RWPE2 (cell line): ENCODE data around the gene UBXN2A.
A peak's percentile ranks its signal among the peaks of the same experiment; 100 is the strongest.

Experiments used
- ATAC-seq: fragments of 200-7000 bp; cut with Tn5 transposase; 3 replicates; pipeline ENCODE4 v1.9.1; 2021; ENCODE audit warnings: low read depth
- DNase-seq: peaks from one replicate; pipeline ENCODE4 v3.0.0-alpha.2; 2020; ENCODE audit warnings: low spot score
- H3K27ac ChIP-seq: fragments of 450-650 bp; 2 replicates; pipeline ENCODE4 v1.5.1; 2017; ENCODE audit warnings: mild to moderate bottlenecking; ENCODE audit not compliant: poor library complexity, severe bottlenecking
- H3K27me3 ChIP-seq: fragments of 250-450 bp; sonication (Bioruptor Pico); 2 replicates; pipeline ENCODE4 v1.5.1; 2021; ENCODE audit warnings: mild to moderate bottlenecking, moderate library complexity; ENCODE audit not compliant: insufficient read depth, poor library complexity, severe bottlenecking
- H3K36me3 ChIP-seq: fragments of 250-450 bp; sonication (Bioruptor Pico); 2 replicates; pipeline ENCODE4 v1.5.1; 2020; ENCODE audit warnings: low read depth, mild to moderate bottlenecking, moderate library complexity
- H3K4me1 ChIP-seq: fragments of 250-450 bp; sonication (Bioruptor Pico); 2 replicates; pipeline ENCODE4 v1.5.1; 2021; ENCODE audit warnings: mild to moderate bottlenecking, moderate library complexity; ENCODE audit not compliant: insufficient read depth, poor library complexity, severe bottlenecking
- H3K4me3 ChIP-seq: fragments of 250-450 bp; sonication (Bioruptor Pico); 2 replicates; pipeline ENCODE4 v1.5.1; 2021; ENCODE audit warnings: mild to moderate bottlenecking, moderate library complexity; ENCODE audit not compliant: severe bottlenecking
- H3K9me3 ChIP-seq: fragments of 250-450 bp; sonication (Bioruptor Pico); 2 replicates; pipeline ENCODE4 v1.5.1; 2021; ENCODE audit warnings: mild to moderate bottlenecking, moderate library complexity; ENCODE audit not compliant: severe bottlenecking
- CTCF ChIP-seq: fragments of 450-650 bp; IDR thresholded peaks from one replicate; pipeline ENCODE4 v1.5.1; 2017; ENCODE audit warnings: mild to moderate bottlenecking, moderate library complexity; ENCODE audit not compliant: poor library complexity, severe bottlenecking

The UBXN2A gene

GRCh38 chr2:23939987-23940717 is at the start of gene UBXN2A:
UBXN2A (plus strand) TSS chr2:23940463; CDS start chr2:23958315, 17,852 bp downstream.
- no peaks in the 10 kb centered on the region for H3K9me3 ChIP-seq
- no peaks in the 10 kb centered on the region for H3K27me3 ChIP-seq
- peak within 1 kb of the TSS; percentile 94 for H3K4me3 ChIP-seq
- no peaks in the 10 kb centered on the region for H3K4me1 ChIP-seq
- peak; percentile 79 for ATAC-seq
- H3K27ac ChIP-seq = peak within 1 kb of the TSS; percentile 68
- peak; percentile 55 for DNase-seq
- no peaks in the 10 kb centered on the region for H3K36me3 ChIP-seq
- TF ChIP-seq CTCF = no peak

DNA sequence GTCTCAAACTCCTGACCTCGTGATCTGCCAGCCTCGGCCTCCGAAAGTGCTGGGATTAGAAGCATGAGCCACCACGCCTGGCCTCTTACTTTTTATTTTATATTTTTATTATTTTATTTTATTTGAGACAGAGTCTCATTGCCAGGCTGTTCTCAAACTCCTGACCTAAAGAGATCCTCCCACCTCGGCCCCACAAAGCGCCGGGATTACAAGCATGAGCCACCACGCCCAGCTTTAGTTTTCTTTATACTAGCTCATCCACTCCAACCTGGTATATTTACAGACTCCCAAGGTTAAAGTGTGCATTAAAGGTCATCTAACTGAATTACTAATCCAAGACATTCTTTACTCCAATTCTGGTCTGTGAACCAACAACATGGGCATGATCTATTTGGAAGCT is 40.1 kb upstream of the UBXN2A start:
- Histone ChIP-seq H3K9me3 (no peaks in the 10 kb centered on the region), H3K27ac (peak overlapping the region; percentile 59), H3K4me3 (no peak overlapping the region), H3K36me3 (peaks cover 3% of the 10 kb centered on the region), H3K4me1 (peaks cover 31% of the 10 kb centered on the region), H3K27me3 (no peaks in the 10 kb centered on the region)
- no peak for ATAC-seq
- DNase-seq = no peak
- no peak for TF ChIP-seq CTCF

DNA sequence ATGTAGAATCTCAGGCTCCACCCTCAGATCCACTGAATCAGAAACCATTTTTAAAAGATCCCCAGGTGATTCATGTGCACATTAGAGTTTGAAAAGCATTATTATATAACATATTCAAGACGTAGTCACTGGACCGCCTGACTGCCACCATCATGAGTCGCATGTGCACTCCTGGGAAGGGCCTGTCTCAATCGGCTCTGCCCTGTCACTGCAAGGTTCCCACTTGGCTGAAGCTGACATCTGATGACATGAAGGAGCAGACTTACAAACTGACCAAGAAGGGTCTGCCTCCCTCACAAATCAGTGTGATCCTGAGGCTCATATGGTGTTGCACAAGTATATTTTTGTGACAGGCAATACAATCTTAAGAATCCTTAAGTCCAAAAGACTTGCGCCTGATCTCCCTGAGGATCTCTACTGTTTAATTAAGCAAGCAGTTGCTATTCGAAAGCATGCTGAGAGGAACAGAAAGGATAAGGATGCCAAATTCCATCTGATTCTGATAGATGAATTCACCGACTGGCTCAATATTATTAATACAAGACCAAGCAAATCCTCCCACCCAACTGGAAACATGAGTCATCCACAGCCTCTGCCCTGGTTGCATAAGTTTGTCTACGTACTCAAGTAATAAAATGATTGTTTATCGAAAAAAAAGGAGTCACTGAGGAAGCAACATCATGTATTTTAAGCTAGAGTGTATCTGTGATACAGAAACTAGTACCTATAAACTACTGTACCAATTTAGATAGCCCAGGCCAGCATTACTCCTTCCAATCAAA is 39.5 kb upstream of the UBXN2A start:
- Histone ChIP-seq H3K4me3 (no peak overlapping the region), H3K27ac (peak overlapping the region; percentile 59), H3K36me3 (no peaks in the 10 kb centered on the region), H3K27me3 (no peaks in the 10 kb centered on the region), H3K9me3 (no peaks in the 10 kb centered on the region), H3K4me1 (peaks cover 31% of the 10 kb centered on the region)
- ATAC-seq (peak; percentile 73), DNase-seq (no peak)
- TF ChIP-seq CTCF = no peak

DNA sequence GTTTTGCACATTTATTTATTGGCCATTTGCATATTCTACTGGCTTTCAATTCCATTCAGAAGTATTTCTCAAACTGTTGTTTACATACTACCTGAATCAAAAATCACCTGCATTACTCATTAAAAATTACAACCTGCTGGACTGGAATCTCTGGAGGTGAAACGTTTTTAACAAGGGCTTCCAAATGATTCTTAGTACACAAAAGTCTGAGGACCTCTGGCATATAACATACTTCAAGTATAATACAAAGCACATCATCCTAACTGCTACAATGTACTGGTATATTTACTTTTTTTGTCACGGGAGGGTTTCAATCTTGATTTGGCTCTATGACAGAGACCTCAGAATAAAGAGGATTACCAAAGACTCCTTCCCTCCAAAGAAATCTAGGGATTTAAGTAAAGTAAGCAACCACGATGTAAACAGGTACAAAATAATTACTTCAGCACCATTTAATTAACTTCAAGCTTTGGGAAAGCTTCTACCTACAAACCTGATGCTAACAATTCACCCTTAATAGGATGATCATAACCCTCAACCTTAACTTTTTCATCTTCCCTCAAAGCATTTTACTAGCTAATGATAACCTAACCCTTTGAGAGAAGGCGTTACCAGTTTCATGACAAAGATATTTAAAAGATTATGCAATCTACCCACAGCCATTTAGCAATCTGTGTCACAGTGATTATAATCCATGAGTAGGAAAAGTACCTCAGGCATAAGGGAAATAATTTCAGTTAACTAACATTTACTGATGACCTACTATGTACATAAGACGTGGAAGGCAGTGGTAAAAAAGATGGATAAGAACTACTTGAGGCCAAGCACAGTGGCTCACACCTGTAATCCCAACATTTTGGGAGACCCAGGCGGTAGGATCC is 38.1 kb upstream of the UBXN2A start:
- Histone ChIP-seq H3K4me3 (no peak overlapping the region), H3K27ac (peak overlapping the region; percentile 59), H3K4me1 (peaks cover 31% of the 10 kb centered on the region), H3K9me3 (no peaks in the 10 kb centered on the region), H3K36me3 (no peaks in the 10 kb centered on the region), H3K27me3 (no peaks in the 10 kb centered on the region)
- peak; percentile 59 for ATAC-seq
- no peak for TF ChIP-seq CTCF
- DNase-seq = no peak
